Gastroesophageal sphincter (tissue), 3 donors: ENCODE results near the gene DNASE1.

Source experiments
- CTCF ChIP-seq, 4 experiments: fragments of 200-600 bp in 2 of 4; fragments of 450-650 bp in 2 of 4; sonication (generic) in 1 of 4; IDR thresholded peaks; one replicate each; pipeline ENCODE4 v1.5.1; 2017 to 2019; ENCODE audit warnings: antibody characterized with exemption in 4 of 4, mild to moderate bottlenecking in 2 of 4, moderate library complexity in 2 of 4
- POLR2A ChIP-seq, 2 donors: fragments of 450-650 bp; IDR thresholded peaks; one replicate each; pipeline ENCODE4 v1.6.1; 2017; ENCODE audit warnings: antibody characterized with exemption in 2 of 2, mild to moderate bottlenecking in 2 of 2, moderate library complexity in 1 of 2
- POLR2AphosphoS5 ChIP-seq: sonication (generic); formaldehyde crosslinking; IDR thresholded peaks from one replicate; pipeline ENCODE4 v1.6.1; 2017; ENCODE audit warnings: antibody characterized with exemption

- TF ChIP-seq CTCF (IDR thresholded peaks at IDR 0.05) (no peak), POLR2A (IDR thresholded peaks at IDR 0.05) (no peak), POLR2AphosphoS5 (no peak)
Observed at GRCh38 chr16:3625911-3626732, 28.4 kb upstream of the DNASE1 start.
